H1 (cell line): ENCODE results near the gene CASKIN2. TPM values are rescaled to one million over a fixed set of nuclear protein-coding genes. Genes with fewer than 3 reads are reported as not detected.

Source experiments
- BACH1 ChIP-seq: IDR thresholded peaks from 2 replicates; pipeline ENCODE4 v1.6.1; 2012; ENCODE audit warnings: low read length, improper control_type of control experiment
- CEBPB ChIP-seq: IDR thresholded peaks from 2 replicates; pipeline ENCODE4 v1.6.1; 2012; ENCODE audit warnings: low read depth, low read length
- CTCF ChIP-seq, 3 experiments: IDR thresholded peaks; 1 replicate in 2 of 3; 2 replicates in 1 of 3; pipeline versions ENCODE4 v1.5.1 to v1.6.1; 2011; ENCODE audit warnings: low read length in 3 of 3, mild to moderate bottlenecking in 3 of 3, inconsistent platforms in 2 of 3, low read depth in 1 of 3, moderate library complexity in 1 of 3; ENCODE audit not compliant: insufficient read depth in 1 of 3; ENCODE audit errors: control extremely low read depth in 1 of 3
- E2F6 ChIP-seq: IDR thresholded peaks from 2 replicates; pipeline ENCODE4 v1.6.1; 2012; ENCODE audit warnings: inconsistent platforms
- GTF2F1 ChIP-seq: IDR thresholded peaks from 2 replicates; pipeline ENCODE4 v1.6.1; 2012; ENCODE audit warnings: low read depth, low read length, improper control_type of control experiment, borderline replicate concordance
- JUND ChIP-seq: IDR thresholded peaks from 2 replicates; pipeline ENCODE4 v1.6.1; 2011; ENCODE audit warnings: mild to moderate bottlenecking, improper control_type of control experiment, low read length
- KDM4A ChIP-seq: IDR thresholded peaks from one replicate; pipeline ENCODE4 v1.7.1; 2012; ENCODE audit warnings: low read depth, mild to moderate bottlenecking, moderate library complexity, low read length, inconsistent platforms; ENCODE audit not compliant: severe bottlenecking
- MAFK ChIP-seq: IDR thresholded peaks from 2 replicates; pipeline ENCODE4 v1.6.1; 2012; ENCODE audit warnings: low read depth, mild to moderate bottlenecking, improper control_type of control experiment, low read length
- RAD21 ChIP-seq, 2 experiments: IDR thresholded peaks in 1 of 2; conservative IDR thresholded peaks in 1 of 2; 2 replicates each; pipeline ENCODE4 v1.6.1; 2011; ENCODE audit warnings: low read depth in 2 of 2, low read length in 2 of 2, improper control_type of control experiment in 1 of 2, inconsistent platforms in 1 of 2, mild to moderate bottlenecking in 1 of 2, moderate library complexity in 1 of 2
- RNF2 ChIP-seq: fragments of 200-900, 300-1000 bp; sonication (generic); IDR thresholded peaks from 2 replicates; pipeline ENCODE4 v1.7.1; 2016; ENCODE audit warnings: borderline replicate concordance, low read depth, mild to moderate bottlenecking, antibody characterized with exemption, low read length; ENCODE audit not compliant: poor library complexity, severe bottlenecking; ENCODE audit errors: missing control alignments
- SIN3A ChIP-seq, 2 experiments: IDR thresholded peaks in 1 of 2; conservative IDR thresholded peaks in 1 of 2; 2 replicates each; pipeline ENCODE4 v1.6.1; 2011 to 2012; ENCODE audit warnings: low read length in 2 of 2, improper control_type of control experiment in 1 of 2, low read depth in 1 of 2, mild to moderate bottlenecking in 1 of 2
- SP2 ChIP-seq: IDR thresholded peaks from 2 replicates; pipeline ENCODE4 v1.6.1; 2012; ENCODE audit warnings: mild to moderate bottlenecking, low read length, inconsistent platforms
- SRF ChIP-seq: IDR thresholded peaks from 2 replicates; pipeline ENCODE4 v1.6.1; 2011; ENCODE audit warnings: mild to moderate bottlenecking, low read depth, low read length, moderate library complexity
- TAF7 ChIP-seq: optimal IDR thresholded peaks from 2 replicates; pipeline ENCODE3; 2011; ENCODE audit warnings: low read depth, mild to moderate bottlenecking, inconsistent platforms, low read length, moderate library complexity, borderline replicate concordance
- TBP ChIP-seq: IDR thresholded peaks from 2 replicates; pipeline ENCODE4 v1.6.1; 2011; ENCODE audit warnings: low read depth, low read length, improper control_type of control experiment
- TCF12 ChIP-seq: IDR thresholded peaks from 2 replicates; pipeline ENCODE4 v1.6.1; 2011; ENCODE audit warnings: low read depth, mild to moderate bottlenecking, low read length
- YY1 ChIP-seq: IDR thresholded peaks from 2 replicates; pipeline ENCODE4 v1.6.1; 2011; ENCODE audit warnings: low read depth, mild to moderate bottlenecking, low read length
- polyA plus RNA-seq, 7 experiments: library from polyadenylated mRNA; depleted of rRNA in 3 of 7; stranded (reverse) in 5 of 7; unstranded in 2 of 7; fragments of >200 nt in 5 of 7; fragments of 200-250 nt in 2 of 7; gene quantifications; 1 replicate in 5 of 7; 2 replicates in 1 of 7; 4 replicates in 1 of 7; pipeline versions ENCODE4 v1.2.1 to v1.2.3, GENCODE V29; 2011 to 2013; ENCODE audit warnings: missing spikeins in 2 of 7, mixed read lengths in 2 of 7
- total RNA-seq: library from RNA; stranded (reverse); fragmentation: NEBNext Ultra II Directional; extraction: Animal tissue kit (Norgen Biotek cat#: 25700); gene quantifications from 2 replicates; pipeline ENCODE4 v1.2.1, GENCODE V29; 2021

CASKIN2 gene
- total and polyA plus RNA-seq, 2 of the 8 experiments (the other 6 are each of a cell fraction or from before 2014, with no cell fraction given), result 6.7 to 32.3 TPM

- TF ChIP-seq CTCF (IDR thresholded peaks at IDR 0.05; ENCODE audit: control extremely low read depth in 1 of 3, insufficient read depth in 1 of 3, low read depth in 1 of 3, low read length in 3 of 3), result peak; percentile 96 to 100 (median 100)
- peak; percentile 47 to 77 for TF ChIP-seq RAD21 (IDR thresholded peaks at IDR 0.05 in 1 of 2, conservative IDR thresholded peaks at IDR 0.05 in 1 of 2; ENCODE audit: low read depth in 2 of 2, low read length in 2 of 2)
- peak; percentile 93 for TF ChIP-seq TAF7
- TF ChIP-seq MAFK, result no peak
- peak; percentile 50; the same call in 1 of the 2 replicates for TF ChIP-seq BACH1
- peak; percentile 44 for TF ChIP-seq KDM4A
- 0 out of 2 replicates have a peak, but pooled peaks have one; percentile 7 for TF ChIP-seq TCF12
- no peak for TF ChIP-seq RNF2
- no peak for TF ChIP-seq CEBPB
- peak; percentile 49 for TF ChIP-seq E2F6
- TF ChIP-seq SIN3A (conservative IDR thresholded peaks at IDR 0.05 in 1 of 2, IDR thresholded peaks at IDR 0.05 in 1 of 2; ENCODE audit: low read depth in 1 of 2, low read length in 2 of 2), result peak; percentile 97 to 99
- TF ChIP-seq YY1, result peak; percentile 56; the same call in 1 of the 2 replicates
- no peak for TF ChIP-seq SP2
- no peak for TF ChIP-seq GTF2F1
- TF ChIP-seq TBP, result peak; percentile 22; the same call in 1 of the 2 replicates
- peak; percentile 18; the same call in 1 of the 2 replicates for TF ChIP-seq JUND
- TF ChIP-seq SRF, result no peak
Measured at GRCh38 chr17:75515496-75516254, at the start of gene CASKIN2 (continued).
